Urothelium cell line (cell line): ENCODE data around the gene MIB2.
"Not testable (repeated sequence)": the region's sequence is repeated elsewhere in the genome, so short reads cannot be mapped to it uniquely, and the experiment has no call there.

ENCODE experiments used
- DNase-seq: peaks from one replicate; pipeline ENCODE4 v3.0.0; 2011; ENCODE audit warnings: low spot score, mixed read lengths
- FAIRE-seq: peaks from 2 replicates; lab custom pipeline; 2011; peaks lifted over from hg19 to GRCh38; lab: Jason Lieb, UNC

Gene MIB2

DNA sequence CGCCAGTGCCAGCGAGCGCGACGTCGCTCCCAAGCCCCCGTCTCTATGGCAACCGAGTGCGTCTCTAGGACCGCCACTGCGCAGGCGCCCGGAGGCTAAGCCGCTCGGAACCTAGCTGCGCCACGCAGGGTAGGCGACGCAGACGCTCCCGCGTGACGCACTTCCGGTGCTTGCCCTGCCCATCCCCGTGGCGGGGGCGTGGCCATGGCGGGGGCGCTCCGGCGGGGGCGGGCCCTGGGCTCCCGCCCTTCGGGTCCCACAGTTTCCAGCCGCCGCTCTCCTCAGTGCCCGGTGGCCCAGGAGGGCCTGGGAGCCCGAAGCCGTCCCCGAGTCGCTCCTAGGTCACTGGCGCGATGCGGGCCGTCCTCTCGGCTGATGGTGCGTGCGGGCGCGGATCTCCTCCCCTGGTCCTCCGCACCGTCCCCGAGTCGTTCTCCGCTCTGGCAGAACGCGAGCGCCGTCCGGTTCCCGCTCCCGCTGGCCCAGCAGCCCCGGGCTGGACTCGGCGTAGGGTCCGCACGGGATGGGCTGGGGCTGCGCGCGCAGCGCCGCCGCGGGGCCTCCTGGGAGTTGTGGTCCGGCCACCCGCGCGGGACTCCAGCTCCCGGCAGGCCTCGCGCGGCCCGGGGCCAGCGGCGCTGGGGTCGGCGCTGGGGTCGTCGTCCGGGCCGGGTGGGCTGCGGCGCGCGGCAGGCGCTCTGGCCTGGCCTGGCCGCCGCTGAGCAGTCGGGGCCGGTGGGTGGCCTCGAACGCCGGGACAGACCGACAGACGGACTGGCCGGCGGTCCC is at the start of gene MIB2:
Gene MIB2 (plus strand): TSS at position 245 of the 789 bp plus-strand sequence. CDS start 7,953 bp downstream, outside the sequence.
- peak; percentile 98 for DNase-seq
- peak; percentile 78 for FAIRE-seq

DNA sequence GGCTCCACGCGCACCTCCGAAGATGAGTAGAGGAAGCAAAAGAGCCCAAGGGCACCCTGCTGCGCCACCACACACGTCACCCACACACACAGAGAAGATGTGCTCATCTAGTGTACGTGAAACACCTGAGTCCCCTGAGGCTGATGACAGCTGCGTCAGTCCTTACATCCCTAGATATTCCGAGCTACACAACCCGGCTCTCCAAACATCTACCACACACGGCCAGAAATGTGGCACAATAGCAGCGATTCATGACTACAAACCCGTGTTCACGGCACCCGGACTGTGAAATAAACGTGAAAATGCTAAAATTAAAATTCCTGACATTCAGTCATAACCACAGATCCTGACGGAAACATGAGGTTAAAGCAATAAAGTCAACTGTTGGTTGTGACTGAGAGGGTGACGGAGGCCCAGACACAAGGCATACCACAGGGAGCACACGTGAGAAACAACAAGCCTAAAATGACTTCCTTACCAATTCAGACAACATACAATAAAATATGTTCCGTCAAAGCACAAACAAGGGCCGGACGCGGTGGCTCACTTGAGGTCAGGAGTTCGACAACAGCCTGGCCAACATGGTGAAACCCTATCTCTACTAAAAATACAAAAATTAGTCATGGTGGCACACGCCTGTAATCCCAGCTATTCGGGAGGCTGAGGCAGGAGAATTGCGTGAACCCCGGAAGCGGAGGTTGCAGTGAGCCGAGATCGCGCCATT is 48.0 kb upstream of the MIB2 start:
- FAIRE-seq (no peak), DNase-seq (no peak)

DNA sequence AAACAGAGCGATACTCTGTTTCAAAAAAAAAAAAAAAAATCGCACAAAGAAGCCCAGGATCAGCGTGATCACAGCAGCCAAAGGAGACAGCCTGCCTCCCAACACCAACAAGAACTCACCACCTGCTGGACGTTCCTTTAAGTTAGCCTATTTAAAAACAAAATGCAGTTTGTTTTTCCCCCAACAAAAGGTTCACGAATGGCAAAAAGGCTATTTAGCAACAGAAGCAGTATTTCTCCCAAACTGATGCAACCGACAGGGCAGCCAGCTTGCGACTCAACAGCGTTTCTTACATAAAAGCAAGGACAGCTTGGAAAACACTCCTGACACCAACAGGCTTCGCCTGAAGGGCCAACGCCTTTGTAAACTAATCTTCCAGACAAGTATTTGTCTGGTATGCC is 47.4 kb upstream of the MIB2 start:
- no peak for DNase-seq
- no peak for FAIRE-seq

DNA sequence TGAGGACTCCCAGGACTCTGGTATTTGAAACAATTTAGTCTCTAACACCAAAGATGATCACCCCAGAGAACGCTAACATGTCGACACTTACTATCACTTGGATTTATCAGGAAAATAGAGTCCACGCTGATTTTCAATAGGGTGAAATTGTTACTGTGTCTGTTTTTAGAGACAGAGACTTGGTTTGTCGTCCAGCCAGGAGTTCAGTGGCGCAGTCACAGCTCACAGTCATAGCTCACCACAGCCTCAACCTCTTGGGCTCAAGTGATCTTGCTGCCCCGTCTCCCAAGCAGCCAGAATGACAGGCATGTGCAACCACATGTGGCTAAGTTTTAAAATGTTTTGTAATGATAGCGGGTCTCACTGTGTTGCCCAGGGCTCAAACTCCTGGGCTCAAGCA is 46.0 kb upstream of the MIB2 start:
- DNase-seq (no peak), FAIRE-seq (no peak)

DNA sequence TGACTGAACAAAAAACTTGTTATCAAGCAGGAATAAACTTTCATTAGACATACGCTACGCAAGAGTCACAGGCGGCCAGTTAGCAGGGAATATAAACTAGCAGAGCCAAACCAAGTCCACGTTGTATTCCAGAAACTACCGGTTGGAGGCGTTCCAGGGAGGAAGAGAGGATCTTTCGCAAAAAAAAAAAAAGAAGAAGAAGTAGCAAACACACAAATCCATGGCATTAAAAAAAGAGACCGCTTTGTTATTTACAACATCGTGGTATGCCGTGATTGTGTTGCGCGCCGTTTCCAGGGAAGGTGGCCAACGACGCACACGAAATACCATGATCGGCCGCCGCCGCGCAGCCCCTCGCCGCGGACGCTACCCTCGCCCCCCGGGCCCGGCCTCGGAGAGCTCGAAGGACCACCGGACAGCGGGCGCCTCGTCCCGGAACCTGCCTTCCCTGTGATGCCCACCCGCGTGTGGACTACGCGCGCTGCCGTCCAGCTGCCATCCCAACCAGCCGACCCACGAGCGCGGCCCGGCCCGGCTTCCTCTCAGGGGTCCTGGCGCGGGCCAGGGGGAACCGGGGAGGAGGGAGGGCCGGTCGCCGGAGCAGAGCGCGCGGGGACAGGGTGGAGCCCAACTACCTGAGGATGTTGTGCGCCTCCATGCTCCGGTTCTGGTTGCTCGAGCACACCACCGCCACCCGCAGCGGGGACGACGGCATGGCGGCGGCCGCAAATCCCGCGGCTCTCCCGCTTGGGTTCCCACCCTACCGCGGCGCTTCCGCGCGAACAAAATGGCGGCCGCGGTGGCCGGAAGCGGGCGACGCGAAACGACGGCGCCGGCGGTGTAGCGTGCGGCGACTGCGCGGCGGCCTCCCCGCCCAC is 41.2 kb upstream of the MIB2 start:
- DNase-seq (peak; percentile 81), FAIRE-seq (no peak)

DNA sequence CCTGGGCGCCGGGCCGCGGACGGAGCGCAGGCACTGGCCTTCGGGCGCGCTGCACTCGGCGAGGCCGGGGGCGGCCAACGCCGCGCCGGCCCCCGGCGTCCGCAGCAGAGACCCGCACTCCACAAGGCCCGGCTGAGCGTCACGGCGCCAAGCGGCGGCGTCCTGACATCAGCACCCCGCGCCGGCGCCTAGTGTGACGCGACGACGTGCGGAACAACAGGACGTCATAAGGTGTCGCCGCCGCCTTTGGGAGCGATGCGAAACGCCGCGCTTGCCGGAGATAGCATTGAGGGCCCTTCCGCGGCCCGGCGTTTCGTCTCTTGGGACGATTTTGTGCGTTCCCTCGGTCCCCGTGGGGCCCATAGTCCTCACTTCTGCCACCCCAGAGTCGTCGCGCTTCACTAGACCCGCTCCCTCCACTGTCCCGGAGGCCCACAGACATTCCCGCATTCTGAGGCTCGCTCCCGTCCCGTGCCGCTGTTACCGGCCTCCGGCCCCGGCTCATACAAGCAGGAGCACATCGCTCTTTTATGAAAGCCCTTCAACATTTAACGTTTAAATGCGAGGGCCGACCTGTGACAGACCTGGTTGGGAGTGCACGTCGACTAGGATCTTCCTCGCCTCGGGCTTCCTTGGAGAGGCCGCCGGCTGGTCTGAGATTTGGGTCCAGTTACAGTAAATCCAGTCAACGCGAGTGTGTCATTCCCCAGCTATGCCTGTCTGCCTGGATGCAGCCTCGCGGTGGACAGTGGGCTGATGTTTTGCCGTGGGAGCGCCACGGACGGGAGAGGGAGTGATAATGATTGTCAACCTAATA is 40.4 kb upstream of the MIB2 start, which contains the start of gene SSU72:
Gene SSU72 (minus strand): TSS at position 143 of the 817 bp plus-strand sequence. CDS start 306 bp downstream, outside the sequence.
- DNase-seq = peak; percentile 93
- peak; percentile 66 for FAIRE-seq

DNA sequence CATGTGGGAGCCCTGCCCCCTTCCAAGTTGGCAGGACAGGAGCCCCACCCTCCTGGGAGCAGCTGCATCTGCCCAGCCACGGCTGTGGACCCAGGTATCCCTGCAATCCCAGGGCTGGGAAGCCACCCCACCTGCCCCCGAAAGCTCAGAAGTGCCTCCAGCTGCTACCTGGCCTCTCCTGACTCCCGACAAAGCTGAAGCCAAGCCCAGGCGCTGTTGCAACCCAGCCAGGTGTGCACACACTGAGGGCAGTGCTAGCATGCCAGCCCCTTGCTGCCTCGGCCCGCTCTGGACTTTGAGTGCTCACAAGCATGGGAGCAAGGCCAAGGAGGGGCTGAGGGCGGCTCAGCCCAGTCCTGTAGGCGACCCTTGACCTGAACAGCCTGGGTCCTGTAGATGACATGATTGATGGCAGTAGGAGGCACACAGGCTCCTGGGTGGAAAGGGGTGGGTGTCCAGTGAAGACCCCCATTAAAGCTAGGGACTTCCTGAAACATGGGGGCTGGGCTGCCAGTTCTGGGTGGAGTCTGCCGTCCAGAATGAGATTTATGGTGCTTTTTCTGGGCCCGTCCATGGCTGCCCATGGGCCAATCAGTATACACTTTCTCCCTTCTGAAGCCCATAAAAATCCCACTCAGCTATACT is 37.8 kb upstream of the MIB2 start:
- DNase-seq (no peak), FAIRE-seq (no peak)

DNA sequence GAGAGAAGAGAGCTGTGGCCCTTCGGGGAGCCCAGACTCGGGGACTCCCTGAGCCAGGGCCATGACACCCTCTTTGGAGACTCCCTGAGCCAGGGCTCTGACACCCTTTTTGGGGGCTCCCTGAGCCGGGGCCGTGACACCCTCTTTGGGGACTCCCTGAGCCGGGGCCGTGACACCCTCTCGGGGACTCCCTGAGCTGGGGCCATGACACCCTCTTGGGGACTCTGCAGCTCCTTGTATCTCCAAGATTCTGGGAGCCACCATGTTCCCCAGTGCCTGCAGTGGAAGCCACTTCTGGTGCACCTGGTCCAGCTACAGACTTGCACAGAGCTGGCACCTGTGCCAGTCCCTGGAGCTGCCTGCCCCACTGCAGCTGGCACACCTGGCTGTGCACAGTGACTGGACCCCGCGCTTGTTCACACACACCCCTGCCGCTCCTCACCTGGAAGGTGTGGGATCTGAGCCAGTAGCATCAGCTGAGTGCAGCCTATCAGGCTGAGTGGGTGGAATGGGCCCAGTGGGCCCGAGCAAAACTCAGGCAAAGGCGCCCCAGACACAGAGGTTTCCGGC is 36.8 kb upstream of the MIB2 start:
- FAIRE-seq (no peak), DNase-seq (no peak)

DNA sequence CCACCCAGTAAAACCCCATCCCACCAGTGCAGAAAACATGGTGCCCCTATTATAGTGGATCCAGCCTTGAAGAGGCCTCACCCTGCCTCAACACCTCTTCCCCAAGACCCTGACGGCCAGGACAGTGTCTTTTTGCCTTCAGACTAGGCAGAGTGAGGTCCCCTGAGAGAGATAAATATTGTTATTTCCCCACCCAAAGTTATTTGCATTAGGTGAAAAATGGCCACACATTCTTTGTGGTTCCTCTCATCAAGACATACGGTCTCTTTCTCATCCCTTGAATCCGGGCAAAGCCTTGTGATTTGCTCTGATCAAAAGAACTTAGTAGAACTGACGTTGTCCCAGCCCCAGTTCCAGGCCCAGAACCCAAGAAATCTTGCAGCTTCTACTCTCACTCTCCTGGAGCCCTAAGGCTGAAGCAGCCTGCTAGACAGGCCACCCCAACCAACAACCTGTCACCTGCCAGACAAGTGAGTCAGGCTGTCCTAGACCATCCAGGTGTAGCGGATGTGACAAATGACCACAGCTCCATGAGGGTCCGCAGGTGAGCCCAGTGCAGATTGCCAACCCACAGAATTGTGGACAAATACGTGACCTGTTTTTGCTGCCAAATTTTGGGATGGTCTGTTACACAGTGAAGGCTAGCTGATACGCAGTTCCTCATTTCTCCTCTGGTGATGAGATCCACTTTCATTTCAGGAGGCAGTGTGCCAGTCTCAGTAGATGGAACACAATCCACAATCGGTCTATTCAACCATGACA is 32.5 kb upstream of the MIB2 start:
- FAIRE-seq = no peak
- DNase-seq = no peak

DNA sequence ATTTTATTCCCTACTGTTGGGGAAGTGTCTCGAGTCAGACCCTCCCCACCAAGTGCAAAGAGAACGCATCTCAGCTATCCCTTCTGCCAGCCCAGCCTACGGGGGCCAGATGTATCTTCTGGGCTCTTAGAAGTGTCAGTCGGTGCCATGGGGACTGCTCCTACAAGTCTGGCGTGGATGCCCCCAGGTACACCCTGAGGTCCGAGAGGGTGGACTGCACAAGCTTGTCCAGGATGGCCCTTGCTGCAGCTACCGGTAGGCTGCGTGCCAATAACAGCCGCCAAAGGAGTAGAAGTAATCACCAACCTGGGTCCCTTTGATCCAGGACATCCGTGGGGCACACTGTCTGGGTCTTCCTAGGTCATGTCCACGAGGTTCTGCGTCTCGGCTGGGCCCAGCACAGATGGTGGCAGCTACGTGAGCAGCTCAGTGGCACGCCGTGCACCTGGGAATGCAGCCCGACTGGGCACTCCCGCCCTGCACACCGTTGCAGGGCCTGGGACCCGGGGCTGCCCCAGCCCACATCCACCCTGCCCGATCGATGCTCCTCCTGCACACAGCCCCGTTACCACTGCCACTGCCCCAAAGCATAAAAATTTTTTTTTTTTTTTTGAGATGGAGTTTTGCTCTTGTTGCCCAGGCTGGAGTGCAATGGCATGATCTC is 31.8 kb upstream of the MIB2 start:
- DNase-seq (no peak), FAIRE-seq (no peak)

DNA sequence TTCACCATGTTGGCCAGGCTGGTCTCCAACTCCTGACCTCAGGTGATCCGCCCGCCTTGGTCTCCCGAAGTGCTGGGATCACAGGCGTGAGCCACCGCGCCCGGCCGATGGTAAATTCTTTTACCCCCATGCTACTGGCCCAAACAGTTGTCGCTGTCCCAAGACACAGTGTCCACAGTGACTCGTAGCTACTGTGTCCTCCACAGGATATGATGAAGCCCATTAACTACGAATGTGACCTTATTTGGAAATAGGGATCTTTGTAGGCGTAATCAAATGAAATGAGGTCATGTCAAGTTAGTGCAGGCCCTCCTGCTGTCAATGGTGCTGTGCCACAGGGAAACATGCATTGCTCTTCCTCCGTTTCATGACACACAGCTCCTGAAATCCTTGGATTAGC is 23.8 kb upstream of the MIB2 start:
- DNase-seq (no peak), FAIRE-seq (no peak)

DNA sequence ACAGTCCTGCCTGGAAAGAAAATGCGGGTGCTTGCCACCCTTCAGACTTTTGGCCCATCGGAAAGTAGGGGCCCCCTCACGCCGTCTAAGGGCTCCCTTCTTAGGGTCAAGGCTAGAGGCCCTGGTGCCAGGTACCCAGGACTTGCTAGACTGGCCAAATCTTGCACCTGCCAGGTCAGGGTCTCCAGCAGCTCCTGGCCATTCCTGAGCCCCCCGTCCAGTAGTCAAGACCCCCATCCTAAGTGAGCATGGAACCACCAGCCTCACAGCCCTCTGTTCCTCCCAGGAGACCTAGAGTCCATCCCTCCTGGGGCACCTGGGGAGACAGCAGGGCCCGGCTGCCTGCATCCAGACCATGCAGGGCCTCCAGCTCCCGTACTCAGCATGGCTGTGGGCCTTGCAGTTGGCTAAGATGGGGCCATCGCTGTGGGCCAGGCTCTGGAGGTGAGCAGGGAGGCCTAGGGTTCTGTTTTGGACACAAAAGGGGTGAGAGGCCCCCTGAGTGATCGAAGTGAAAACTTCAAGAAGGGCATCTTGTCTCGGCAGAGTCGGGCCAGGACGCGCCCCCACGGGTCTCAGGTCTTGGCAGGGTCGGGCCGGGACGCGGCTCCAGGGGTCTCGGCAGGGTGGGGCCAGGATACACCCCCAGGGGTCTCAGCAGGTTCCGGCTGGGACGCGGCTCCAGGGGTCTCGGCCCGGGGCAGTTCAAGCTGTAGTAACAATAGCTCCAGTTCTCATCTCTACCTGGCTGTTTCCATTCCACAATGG is 21.3 kb upstream of the MIB2 start:
- FAIRE-seq (no peak), DNase-seq (no peak)

DNA sequence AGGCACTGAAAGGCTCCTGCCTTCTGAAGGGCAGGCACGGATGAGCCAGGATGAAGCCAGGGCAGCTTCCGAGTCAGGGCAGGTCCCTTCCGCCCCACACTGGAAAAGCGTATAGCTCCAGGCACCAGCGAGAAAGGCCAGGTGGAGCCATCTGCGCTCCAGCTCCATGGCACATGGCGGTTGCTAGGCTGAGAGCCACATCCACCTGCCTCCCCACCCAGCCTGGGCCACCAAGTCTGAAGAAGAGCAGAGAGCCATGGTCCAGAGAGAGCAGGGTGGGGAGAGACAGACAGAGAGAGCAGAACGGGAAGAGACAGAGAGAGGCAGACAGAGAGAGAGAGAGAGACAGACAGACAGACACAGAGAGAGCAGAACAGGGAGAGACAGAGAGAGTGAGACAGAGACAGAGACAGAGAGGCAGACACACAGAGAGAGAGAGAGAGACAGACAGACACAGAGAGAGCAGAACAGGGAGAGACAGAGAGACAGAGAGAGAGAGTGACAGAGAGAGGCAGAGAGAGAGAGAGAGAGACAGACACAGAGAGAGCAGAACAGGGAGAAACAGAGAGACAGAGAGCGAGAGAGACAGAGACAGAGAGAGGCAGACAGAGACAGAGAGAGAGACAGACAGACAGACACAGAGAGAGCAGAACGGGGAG is 20.6 kb upstream of the MIB2 start:
- FAIRE-seq = no peak
- DNase-seq = no peak

DNA sequence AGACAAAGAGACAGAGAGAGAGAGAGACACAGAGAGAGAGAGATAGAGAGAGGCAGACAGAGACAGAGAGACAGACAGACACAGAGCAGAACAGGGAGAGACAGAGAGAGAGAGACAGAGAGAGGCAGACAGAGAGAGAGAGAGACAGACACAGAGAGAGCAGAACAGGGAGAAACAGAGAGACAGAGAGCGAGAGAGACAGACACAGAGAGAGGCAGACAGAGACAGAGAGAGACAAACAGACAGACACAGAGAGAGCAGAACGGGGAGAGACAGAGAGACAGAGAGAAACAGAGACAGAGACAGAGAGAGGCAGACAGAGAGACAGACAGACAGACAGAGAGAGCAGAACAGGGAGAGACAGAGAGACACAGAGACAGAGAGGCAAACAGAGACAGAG is 20.0 kb upstream of the MIB2 start:
- DNase-seq, FAIRE-seq: not testable (repeated sequence)

DNA sequence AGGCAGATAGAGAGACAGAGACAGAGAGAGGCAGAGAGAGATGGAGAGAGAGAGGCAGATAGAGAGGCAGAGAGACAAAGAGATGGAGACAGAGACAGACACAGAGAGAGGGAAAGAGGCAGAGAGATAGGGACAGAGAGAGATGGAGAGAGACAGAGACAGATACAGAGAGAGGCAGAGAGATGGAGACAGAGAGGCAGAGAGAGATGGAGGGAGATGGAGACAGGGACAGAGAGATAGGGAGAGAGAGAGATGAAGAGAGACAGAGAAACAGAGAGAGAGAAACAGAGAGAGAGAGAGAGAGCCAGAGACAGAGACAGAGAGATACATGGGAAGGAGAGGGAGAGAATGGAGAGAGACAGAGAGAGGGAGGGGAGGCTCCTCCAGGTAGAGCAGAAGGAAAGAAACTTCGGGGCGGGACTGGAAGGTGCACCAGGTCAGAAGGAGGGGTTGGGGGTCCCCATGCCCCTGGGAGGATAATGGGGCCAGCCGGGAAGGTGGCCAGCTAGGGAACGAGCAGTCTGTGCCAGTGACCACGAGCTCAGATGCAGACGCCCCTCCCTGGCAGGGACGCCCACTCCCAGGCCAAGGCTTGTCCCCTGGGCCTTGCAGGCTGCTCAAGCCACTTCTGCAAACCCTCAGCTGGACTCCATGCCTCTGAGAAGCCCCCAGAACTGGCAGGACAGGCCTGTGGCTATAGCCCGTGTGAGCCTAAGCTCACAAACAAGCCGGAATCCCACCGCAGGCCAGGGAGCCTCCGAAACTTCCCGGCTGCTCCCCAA is 18.6 kb upstream of the MIB2 start:
- FAIRE-seq (no peak), DNase-seq (no peak)

DNA sequence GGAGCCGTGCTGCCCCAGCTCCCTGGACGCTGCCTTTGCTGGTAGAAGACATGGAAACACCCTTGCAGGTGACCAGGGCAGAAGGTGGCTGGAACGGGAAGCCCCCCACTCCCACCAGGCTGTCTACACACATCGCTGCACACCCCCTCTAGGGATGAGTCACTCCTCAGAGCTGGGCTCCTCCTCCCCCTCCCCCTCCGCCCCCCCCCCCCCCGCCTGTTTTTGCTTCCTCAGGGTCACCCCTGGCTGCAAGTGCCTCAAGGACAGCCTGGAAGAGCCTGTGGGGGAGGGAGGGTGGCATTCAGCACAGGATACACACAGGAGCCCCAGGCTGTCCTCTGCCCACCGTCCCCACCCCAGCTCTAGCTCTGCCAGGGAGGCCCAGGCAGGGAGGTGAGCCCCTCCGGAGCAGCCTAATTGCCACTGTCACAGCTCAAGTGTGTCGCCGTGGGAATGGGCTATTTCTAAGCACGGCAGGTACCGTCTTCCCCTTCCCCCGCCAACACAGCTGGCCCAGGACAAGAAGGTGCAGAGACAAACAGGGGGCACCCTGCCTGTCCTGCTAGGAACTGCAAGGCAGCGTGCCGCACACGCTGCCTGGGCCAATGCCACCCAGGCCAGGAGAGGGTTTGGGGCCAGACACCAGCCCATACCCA is 17.9 kb upstream of the MIB2 start:
- FAIRE-seq (no peak), DNase-seq (peak; percentile 62)
